Head of caudate nucleus (tissue), 42 donors: ENCODE results near the gene KLRC2.

Experiments used
- DNase-seq, 42 donors: peaks; one replicate each; pipeline versions ENCODE4 v3.0.0 to v3.0.0-alpha.2; 2020 to 2021; ENCODE audit warnings: mixed read lengths in 7 of 42
- intact Hi-C: fragments of 100-400 bp; cut with DNase I; formaldehyde crosslinking; loops from one replicate; pipeline ENCODE4 v1.15.0; 2022

The KLRC2 gene

DNA sequence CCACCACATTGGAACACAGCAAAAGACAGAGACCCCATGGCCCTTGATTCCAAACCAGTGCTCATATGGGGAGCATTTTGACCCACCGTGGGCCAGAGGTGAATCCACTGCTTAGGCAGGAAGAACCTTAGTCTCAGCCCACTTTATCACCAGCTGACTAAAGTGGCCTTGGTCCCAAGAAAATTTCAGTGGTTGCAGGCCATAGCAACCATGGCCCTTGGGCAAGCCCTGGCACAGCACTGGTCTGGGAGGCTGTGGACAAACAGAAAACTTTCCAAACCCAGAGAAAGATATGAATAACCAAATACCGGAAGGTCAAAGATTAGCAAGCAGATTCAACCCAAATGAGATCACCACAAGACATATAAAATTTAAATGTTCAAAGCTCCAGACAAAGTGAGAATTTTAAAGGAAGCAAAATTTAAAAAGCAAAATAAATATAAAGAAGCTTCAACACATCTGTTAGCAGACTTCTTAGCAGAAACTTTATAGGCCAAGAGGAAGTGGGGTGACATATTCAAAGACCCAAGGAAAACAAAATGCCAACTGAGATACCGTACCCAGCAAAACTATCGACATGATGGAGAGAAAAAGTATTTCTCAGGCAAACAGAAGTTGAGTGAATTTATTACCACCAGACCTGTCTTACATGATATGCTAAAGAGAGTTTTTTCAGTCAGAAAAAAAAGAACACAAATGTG is 53.7 kb downstream of the KLRC2 start:
- DNase-seq = no peak
- intact Hi-C loops = no loop called here
